MM.1S (cell line): ENCODE measurements around the gene DAB2.

ENCODE experiments used
- DNase-seq: peaks from one replicate; pipeline ENCODE4 v3.0.0-alpha.2; 2015
- H2AFZ ChIP-seq: fragments of 300-600 bp; sonication (generic); 2 replicates; pipeline ENCODE4 v1.6.0; 2016; ENCODE audit warnings: antibody characterized with exemption, low read length
- H3F3A ChIP-seq: fragments of 300-600 bp; sonication (generic); 2 replicates; pipeline ENCODE4 v1.6.1; 2016; ENCODE audit warnings: mild to moderate bottlenecking, antibody characterized with exemption, low read length, moderate library complexity, mixed read lengths; ENCODE audit not compliant: insufficient read depth
- H3K27ac ChIP-seq: fragments of 300-600 bp; sonication (generic); 2 replicates; pipeline ENCODE4 v1.5.1; 2016; ENCODE audit warnings: mild to moderate bottlenecking, low read length
- H3K27me3 ChIP-seq: fragments of 300-600 bp; sonication (generic); replicated peaks from 2 replicates; pipeline ENCODE4 v1.6.0; 2016; ENCODE audit warnings: low read length; ENCODE audit not compliant: insufficient read depth
- H3K36me3 ChIP-seq: fragments of 300-600 bp; sonication (generic); replicated peaks from 2 replicates; pipeline ENCODE4 v1.6.1; 2016; ENCODE audit warnings: mild to moderate bottlenecking, low read length, mixed read lengths; ENCODE audit not compliant: insufficient read depth
- H3K4me1 ChIP-seq: fragments of 300-600 bp; sonication (generic); 2 replicates; pipeline ENCODE4 v1.6.1; 2016; ENCODE audit warnings: low read length, mixed read lengths
- H3K4me2 ChIP-seq: fragments of 300-600 bp; sonication (generic); 2 replicates; pipeline ENCODE4 v1.6.0; 2016; ENCODE audit warnings: low read depth, low read length
- H3K4me3 ChIP-seq: fragments of 300-600 bp; sonication (generic); 2 replicates; pipeline ENCODE4 v1.5.1; 2016; ENCODE audit warnings: low read length, mixed read lengths
- H3K79me2 ChIP-seq: fragments of 300-600 bp; sonication (generic); 2 replicates; pipeline ENCODE4 v1.6.1; 2016; ENCODE audit warnings: mixed run types, low read length, mixed read lengths
- H3K9ac ChIP-seq: fragments of 300-600 bp; sonication (generic); 2 replicates; pipeline ENCODE4 v1.6.1; 2016; ENCODE audit warnings: low read length, mixed read lengths
- H3K9me2 ChIP-seq: fragments of 300-600 bp; sonication (generic); replicated peaks from 2 replicates; pipeline ENCODE4 v1.6.1; 2016; ENCODE audit warnings: mild to moderate bottlenecking, low read length, mixed read lengths; ENCODE audit not compliant: insufficient read depth
- H3K9me3 ChIP-seq: fragments of 300-600 bp; sonication (generic); replicated peaks from 2 replicates; pipeline ENCODE4 v1.6.1; 2016; ENCODE audit warnings: mild to moderate bottlenecking, low read length, mixed read lengths; ENCODE audit not compliant: insufficient read depth
- H4K20me1 ChIP-seq: fragments of 300-600 bp; sonication (generic); 2 replicates; pipeline ENCODE4 v1.6.1; 2016; ENCODE audit warnings: mild to moderate bottlenecking, low read length, moderate library complexity, mixed read lengths; ENCODE audit not compliant: insufficient read depth
- EZH2 ChIP-seq: fragments of 300-600 bp; sonication (generic); optimal IDR thresholded peaks from 2 replicates; pipeline ENCODE3; 2017; ENCODE audit warnings: low read depth, mild to moderate bottlenecking, antibody characterized with exemption, low read length, mixed read lengths
- EZH2phosphoT487 ChIP-seq: fragments of 300-600 bp; sonication (generic); IDR thresholded peaks from 2 replicates; pipeline ENCODE4 v1.6.1; 2018; ENCODE audit warnings: antibody characterized with exemption, low read length
- TF ChIP-seq, protein P1 (sequence below): fragments of 300-600 bp; sonication (generic); IDR thresholded peaks from 2 replicates; pipeline ENCODE4 v1.5.1; 2016; ENCODE audit warnings: antibody characterized with exemption, low read length, mixed read lengths

The DAB2 gene

GRCh38 chr5:39462211-39462610 is 37.4 kb upstream of the DAB2 start:
- no peak for DNase-seq
- H3K4me3 ChIP-seq, result no peak overlapping the region
- H3K9ac ChIP-seq, result no peak overlapping the region
- H3K4me1 ChIP-seq, result peaks cover 32% of the 10 kb centered on the region
- no peak for TF ChIP-seq EZH2phosphoT487
- TF ChIP-seq, protein P1, sequence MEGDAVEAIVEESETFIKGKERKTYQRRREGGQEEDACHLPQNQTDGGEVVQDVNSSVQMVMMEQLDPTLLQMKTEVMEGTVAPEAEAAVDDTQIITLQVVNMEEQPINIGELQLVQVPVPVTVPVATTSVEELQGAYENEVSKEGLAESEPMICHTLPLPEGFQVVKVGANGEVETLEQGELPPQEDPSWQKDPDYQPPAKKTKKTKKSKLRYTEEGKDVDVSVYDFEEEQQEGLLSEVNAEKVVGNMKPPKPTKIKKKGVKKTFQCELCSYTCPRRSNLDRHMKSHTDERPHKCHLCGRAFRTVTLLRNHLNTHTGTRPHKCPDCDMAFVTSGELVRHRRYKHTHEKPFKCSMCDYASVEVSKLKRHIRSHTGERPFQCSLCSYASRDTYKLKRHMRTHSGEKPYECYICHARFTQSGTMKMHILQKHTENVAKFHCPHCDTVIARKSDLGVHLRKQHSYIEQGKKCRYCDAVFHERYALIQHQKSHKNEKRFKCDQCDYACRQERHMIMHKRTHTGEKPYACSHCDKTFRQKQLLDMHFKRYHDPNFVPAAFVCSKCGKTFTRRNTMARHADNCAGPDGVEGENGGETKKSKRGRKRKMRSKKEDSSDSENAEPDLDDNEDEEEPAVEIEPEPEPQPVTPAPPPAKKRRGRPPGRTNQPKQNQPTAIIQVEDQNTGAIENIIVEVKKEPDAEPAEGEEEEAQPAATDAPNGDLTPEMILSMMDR, result no peak
- no peak for TF ChIP-seq EZH2
- H3K4me2 ChIP-seq, result peak overlapping the region; percentile 28; the same call in 1 of the 2 replicates
- peaks cover 20% of the 10 kb centered on the region for H3F3A ChIP-seq
- H3K27me3 ChIP-seq, result no peaks in the 10 kb centered on the region
- no peaks in the 10 kb centered on the region for H3K9me3 ChIP-seq
- H3K9me2 ChIP-seq, result no peaks in the 10 kb centered on the region
- no peaks in the 10 kb centered on the region for H4K20me1 ChIP-seq
- no peaks in the 10 kb centered on the region for H3K79me2 ChIP-seq
- H3K27ac ChIP-seq, result peak overlapping the region; percentile 21; the same call in 1 of the 2 replicates
- no peaks in the 10 kb centered on the region for H3K36me3 ChIP-seq
- H2AFZ ChIP-seq, result 0 out of 2 replicates have a peak overlapping the region, but pooled peaks have one; percentile 29

GRCh38 chr5:39461007-39461682 is 36.4 kb upstream of the DAB2 start:
- Histone ChIP-seq H3K4me1 (peaks cover 32% of the 10 kb centered on the region), H4K20me1 (no peaks in the 10 kb centered on the region), H3K9me3 (no peaks in the 10 kb centered on the region), H3F3A (peaks cover 20% of the 10 kb centered on the region), H3K79me2 (no peaks in the 10 kb centered on the region), H3K27ac (peak overlapping the region; percentile 86), H3K9me2 (no peaks in the 10 kb centered on the region), H3K36me3 (no peaks in the 10 kb centered on the region), H3K4me3 (peak overlapping the region; percentile 23; the same call in 1 of the 2 replicates), H2AFZ (peak overlapping the region; percentile 17), H3K9ac (peak overlapping the region; percentile 18; the same call in 1 of the 2 replicates), H3K4me2 (peak overlapping the region; percentile 72), H3K27me3 (no peaks in the 10 kb centered on the region)
- peak; percentile 97 for DNase-seq
- TF ChIP-seq EZH2, result no peak
- TF ChIP-seq EZH2phosphoT487, result no peak
- TF ChIP-seq, protein P1, result no peak

GRCh38 chr5:39459907-39460306 is 35.1 kb upstream of the DAB2 start:
- Histone ChIP-seq H3K9me3 (no peaks in the 10 kb centered on the region), H3F3A (peaks cover 20% of the 10 kb centered on the region), H4K20me1 (no peaks in the 10 kb centered on the region), H3K27me3 (no peaks in the 10 kb centered on the region), H3K9ac (no peak overlapping the region), H3K4me2 (peak overlapping the region; percentile 72; the same call in 1 of the 2 replicates), H3K79me2 (no peaks in the 10 kb centered on the region), H3K4me1 (peaks cover 32% of the 10 kb centered on the region), H2AFZ (no peak overlapping the region), H3K4me3 (no peak overlapping the region), H3K36me3 (no peaks in the 10 kb centered on the region), H3K27ac (peak overlapping the region; percentile 86; the same call in 1 of the 2 replicates), H3K9me2 (no peaks in the 10 kb centered on the region)
- TF ChIP-seq, protein P1, result no peak
- TF ChIP-seq EZH2phosphoT487, result no peak
- TF ChIP-seq EZH2, result no peak
- DNase-seq, result no peak
